Neural cell (in vitro differentiated cells): ENCODE results near the gene RPL28. TPM values are rescaled to one million over a fixed set of nuclear protein-coding genes. Genes with fewer than 3 reads are reported as not detected.

Experiments used
- H2AFZ ChIP-seq: fragments of 200-600, 300-800 bp; sonication (generic), shearing (Covaris generic); 2 replicates; pipeline ENCODE4 v1.6.0; 2014; ENCODE audit warnings: low read depth, mild to moderate bottlenecking, antibody characterized with exemption, low read length, moderate library complexity
- H3F3A ChIP-seq: fragments of 200-600 bp; shearing (Covaris generic); 2 replicates; pipeline ENCODE4 v1.6.1; 2016; ENCODE audit warnings: mild to moderate bottlenecking, moderate library complexity, mixed read lengths, antibody characterized with exemption, low read length; ENCODE audit not compliant: insufficient read depth, poor library complexity, severe bottlenecking
- H3K27ac ChIP-seq: fragments of 200-600, 300-800 bp; sonication (generic), shearing (Covaris generic); 2 replicates; pipeline ENCODE4 v1.5.1; 2014; ENCODE audit warnings: mild to moderate bottlenecking, low read length, moderate library complexity
- H3K27me3 ChIP-seq: fragments of 300-800, 200-600 bp; sonication (generic), shearing (Covaris generic); 2 replicates; pipeline ENCODE4 v1.6.0; 2014; ENCODE audit warnings: mild to moderate bottlenecking, low read depth, low read length, moderate library complexity; ENCODE audit not compliant: insufficient read depth
- H3K36me3 ChIP-seq: fragments of 300-800, 200-600 bp; sonication (generic), shearing (Covaris generic); 2 replicates; pipeline ENCODE4 v1.5.1; 2014; ENCODE audit warnings: mild to moderate bottlenecking, antibody characterized with exemption, low read length, moderate library complexity; ENCODE audit not compliant: insufficient read depth
- H3K4me2 ChIP-seq: fragments of 300-800, 200-600 bp; sonication (generic), shearing (Covaris generic); 2 replicates; pipeline ENCODE4 v1.6.0; 2014; ENCODE audit warnings: mild to moderate bottlenecking, low read length
- H3K4me3 ChIP-seq: fragments of 300-800, 200-600 bp; sonication (generic), shearing (Covaris generic); 2 replicates; pipeline ENCODE4 v1.5.1; 2014; ENCODE audit warnings: mild to moderate bottlenecking, low read length, moderate library complexity
- H3K79me2 ChIP-seq: fragments of 200-600 bp; shearing (Covaris generic); replicated peaks from 2 replicates; pipeline ENCODE4 v1.6.0; 2014; ENCODE audit warnings: mild to moderate bottlenecking, low read length, moderate library complexity; ENCODE audit not compliant: insufficient read depth
- H3K9ac ChIP-seq: fragments of 300-800, 200-600 bp; sonication (generic), shearing (Covaris generic); 2 replicates; pipeline ENCODE4 v1.6.1; 2016; ENCODE audit warnings: mild to moderate bottlenecking, low read length, mixed read lengths
- H3K9me2 ChIP-seq: fragments of 200-600 bp; shearing (Covaris generic); 2 replicates; pipeline ENCODE4 v1.6.1; 2016; ENCODE audit warnings: mild to moderate bottlenecking, low read length, mixed read lengths; ENCODE audit not compliant: insufficient read depth
- H3K9me3 ChIP-seq: fragments of 200-600, 300-800 bp; sonication (generic), shearing (Covaris generic); 2 replicates; pipeline ENCODE4 v1.6.1; 2016; ENCODE audit warnings: mild to moderate bottlenecking, mixed run types, low read length, moderate library complexity, mixed read lengths
- H4K20me1 ChIP-seq: fragments of 200-600 bp; shearing (Covaris generic); 2 replicates; pipeline ENCODE4 v1.6.1; 2016; ENCODE audit warnings: mild to moderate bottlenecking, mixed run types; ENCODE audit not compliant: insufficient read depth
- CTCF ChIP-seq: fragments of 450-650 bp; IDR thresholded peaks from 2 replicates; pipeline ENCODE4 v1.5.1; 2014; ENCODE audit warnings: antibody characterized with exemption, mild to moderate bottlenecking, moderate library complexity; ENCODE audit not compliant: poor library complexity, severe bottlenecking
- EP300 ChIP-seq: fragments of 450-650 bp; conservative IDR thresholded peaks from 2 replicates; pipeline ENCODE4 v1.6.1; 2014; ENCODE audit warnings: antibody characterized with exemption, mild to moderate bottlenecking, moderate library complexity; ENCODE audit not compliant: poor library complexity, severe bottlenecking
- EZH2 ChIP-seq: fragments of 200-600, 300-800 bp; shearing (Covaris generic), sonication (generic); IDR thresholded peaks from 2 replicates; pipeline ENCODE4 v1.6.1; 2014; ENCODE audit warnings: antibody characterized with exemption, low read length, borderline replicate concordance, mild to moderate bottlenecking; ENCODE audit not compliant: insufficient read depth, poor library complexity, severe bottlenecking
- MXI1 ChIP-seq: fragments of 450-650 bp; conservative IDR thresholded peaks from 2 replicates; pipeline ENCODE4 v1.6.1; 2014; ENCODE audit warnings: antibody characterized with exemption, mild to moderate bottlenecking; ENCODE audit not compliant: poor library complexity, severe bottlenecking
- POLR2AphosphoS5 ChIP-seq: IDR thresholded peaks from 2 replicates; pipeline ENCODE4 v1.6.1; 2012
- RAD21 ChIP-seq: fragments of 450-650 bp; conservative IDR thresholded peaks from 2 replicates; pipeline ENCODE4 v1.6.1; 2014; ENCODE audit warnings: antibody characterized with exemption, mild to moderate bottlenecking, moderate library complexity
- REST ChIP-seq: IDR thresholded peaks from 2 replicates; pipeline ENCODE4 v1.6.1; 2012; ENCODE audit warnings: borderline replicate concordance
- SMC3 ChIP-seq: fragments of 450-650 bp; conservative IDR thresholded peaks from 2 replicates; pipeline ENCODE4 v1.6.1; 2014; ENCODE audit warnings: antibody characterized with exemption, mild to moderate bottlenecking, moderate library complexity; ENCODE audit not compliant: poor library complexity
- TAF1 ChIP-seq: IDR thresholded peaks from 2 replicates; pipeline ENCODE4 v1.6.1; 2012; ENCODE audit warnings: low read depth
- polyA plus RNA-seq: library from polyadenylated mRNA; depleted of rRNA; stranded (reverse); fragments of >200 nt; gene quantifications from 2 replicates; pipeline ENCODE4 v1.2.3, GENCODE V29; 2014

Gene RPL28
- polyA plus RNA-seq, 1 donor from 2014 or later: 195 TPM

GRCh38 chr19:55443824-55444480 is 58.2 kb downstream of the RPL28 start:
- Histone ChIP-seq H3K27me3 (peaks cover 60% of the 10 kb centered on the region), H2AFZ (no peak overlapping the region), H3K9me2 (no peaks in the 10 kb centered on the region), H3K9ac (peak overlapping the region; percentile 55), H3K9me3 (no peaks in the 10 kb centered on the region), H3K36me3 (no peaks in the 10 kb centered on the region), H4K20me1 (peaks cover 6% of the 10 kb centered on the region), H3K27ac (no peak overlapping the region), H3K4me3 (peak overlapping the region; percentile 60), H3K79me2 (no peaks in the 10 kb centered on the region), H3F3A (no peaks in the 10 kb centered on the region), H3K4me2 (no peak overlapping the region)
- TF ChIP-seq EP300: no peak
- no peak for TF ChIP-seq REST
- no peak for TF ChIP-seq RAD21
- no peak for TF ChIP-seq TAF1
- no peak for TF ChIP-seq MXI1
- TF ChIP-seq CTCF: no peak
- TF ChIP-seq SMC3: no peak
- no peak for TF ChIP-seq POLR2AphosphoS5
- TF ChIP-seq EZH2: no peak

- H3K36me3 ChIP-seq: no peaks in the 10 kb centered on the region
- no peak overlapping the region for H3K27ac ChIP-seq
- no peaks in the 10 kb centered on the region for H3K9me2 ChIP-seq
- H4K20me1 ChIP-seq: peaks cover 6% of the 10 kb centered on the region
- no peak overlapping the region for H3K9ac ChIP-seq
- no peaks in the 10 kb centered on the region for H3F3A ChIP-seq
- peak overlapping the region; percentile 22 for H3K4me3 ChIP-seq
- no peak for TF ChIP-seq TAF1
- H3K27me3 ChIP-seq: peaks cover 53% of the 10 kb centered on the region
- H3K4me2 ChIP-seq: no peak overlapping the region
- no peaks in the 10 kb centered on the region for H3K79me2 ChIP-seq
- H3K9me3 ChIP-seq: no peaks in the 10 kb centered on the region
- H2AFZ ChIP-seq: no peak overlapping the region
These were observed 58.9 kb downstream of the RPL28 start for GRCh38 chr19:55444646-55445045.
